HL-60 (cell line): ENCODE results near the gene TTLL11.

ENCODE experiments used
- DNase-seq, 2 experiments: peaks; one replicate each; pipeline ENCODE4 v3.0.0-alpha.2; 2010 to 2020; ENCODE audit warnings: low read depth in 1 of 2, low spot score in 1 of 2
- H3K27ac ChIP-seq: fragments of 250-450 bp; sonication (Bioruptor Pico); replicated peaks from 2 replicates; pipeline ENCODE4 v1.5.1; 2020; ENCODE audit warnings: mild to moderate bottlenecking, moderate library complexity
- H3K27me3 ChIP-seq: fragments of 250-450 bp; sonication (Bioruptor Pico); 2 replicates; pipeline ENCODE4 v1.5.1; 2021; ENCODE audit warnings: mild to moderate bottlenecking, moderate library complexity; ENCODE audit not compliant: insufficient read depth, poor library complexity, severe bottlenecking
- H3K4me3 ChIP-seq: replicated peaks from 2 replicates; pipeline ENCODE4 v1.5.1; 2011; ENCODE audit warnings: mild to moderate bottlenecking, control low read depth, low read length; ENCODE audit not compliant: insufficient read depth
- GABPA ChIP-seq: IDR thresholded peaks from 2 replicates; pipeline ENCODE4 v1.6.1; 2012; ENCODE audit warnings: low read depth
- POLR2AphosphoS5 ChIP-seq: IDR thresholded peaks from 2 replicates; pipeline ENCODE4 v1.6.1; 2012; ENCODE audit warnings: low read depth
- SPI1 ChIP-seq: IDR thresholded peaks from 2 replicates; pipeline ENCODE4 v1.6.1; 2012; ENCODE audit warnings: low read depth, mild to moderate bottlenecking, borderline replicate concordance
- TF ChIP-seq, protein P1 (sequence below): IDR thresholded peaks from 2 replicates; pipeline ENCODE4 v1.6.1; 2012; ENCODE audit warnings: low read depth; ENCODE audit not compliant: insufficient replicate concordance
- TF ChIP-seq, protein P2 (sequence below): IDR thresholded peaks from one replicate; pipeline ENCODE4 v1.5.1; 2011; ENCODE audit warnings: low read length, control low read depth, inconsistent platforms; ENCODE audit not compliant: insufficient read depth

Gene TTLL11

GRCh38 chr9:122138560-122139268 is 45.6 kb upstream of the TTLL11 start:
- no peak for DNase-seq
- H3K4me3 ChIP-seq, result no peak overlapping the region
- no peak overlapping the region for H3K27ac ChIP-seq
- no peaks in the 10 kb centered on the region for H3K27me3 ChIP-seq
- TF ChIP-seq, protein P1, sequence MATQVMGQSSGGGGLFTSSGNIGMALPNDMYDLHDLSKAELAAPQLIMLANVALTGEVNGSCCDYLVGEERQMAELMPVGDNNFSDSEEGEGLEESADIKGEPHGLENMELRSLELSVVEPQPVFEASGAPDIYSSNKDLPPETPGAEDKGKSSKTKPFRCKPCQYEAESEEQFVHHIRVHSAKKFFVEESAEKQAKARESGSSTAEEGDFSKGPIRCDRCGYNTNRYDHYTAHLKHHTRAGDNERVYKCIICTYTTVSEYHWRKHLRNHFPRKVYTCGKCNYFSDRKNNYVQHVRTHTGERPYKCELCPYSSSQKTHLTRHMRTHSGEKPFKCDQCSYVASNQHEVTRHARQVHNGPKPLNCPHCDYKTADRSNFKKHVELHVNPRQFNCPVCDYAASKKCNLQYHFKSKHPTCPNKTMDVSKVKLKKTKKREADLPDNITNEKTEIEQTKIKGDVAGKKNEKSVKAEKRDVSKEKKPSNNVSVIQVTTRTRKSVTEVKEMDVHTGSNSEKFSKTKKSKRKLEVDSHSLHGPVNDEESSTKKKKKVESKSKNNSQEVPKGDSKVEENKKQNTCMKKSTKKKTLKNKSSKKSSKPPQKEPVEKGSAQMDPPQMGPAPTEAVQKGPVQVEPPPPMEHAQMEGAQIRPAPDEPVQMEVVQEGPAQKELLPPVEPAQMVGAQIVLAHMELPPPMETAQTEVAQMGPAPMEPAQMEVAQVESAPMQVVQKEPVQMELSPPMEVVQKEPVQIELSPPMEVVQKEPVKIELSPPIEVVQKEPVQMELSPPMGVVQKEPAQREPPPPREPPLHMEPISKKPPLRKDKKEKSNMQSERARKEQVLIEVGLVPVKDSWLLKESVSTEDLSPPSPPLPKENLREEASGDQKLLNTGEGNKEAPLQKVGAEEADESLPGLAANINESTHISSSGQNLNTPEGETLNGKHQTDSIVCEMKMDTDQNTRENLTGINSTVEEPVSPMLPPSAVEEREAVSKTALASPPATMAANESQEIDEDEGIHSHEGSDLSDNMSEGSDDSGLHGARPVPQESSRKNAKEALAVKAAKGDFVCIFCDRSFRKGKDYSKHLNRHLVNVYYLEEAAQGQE, result no peak
- TF ChIP-seq, protein P2, sequence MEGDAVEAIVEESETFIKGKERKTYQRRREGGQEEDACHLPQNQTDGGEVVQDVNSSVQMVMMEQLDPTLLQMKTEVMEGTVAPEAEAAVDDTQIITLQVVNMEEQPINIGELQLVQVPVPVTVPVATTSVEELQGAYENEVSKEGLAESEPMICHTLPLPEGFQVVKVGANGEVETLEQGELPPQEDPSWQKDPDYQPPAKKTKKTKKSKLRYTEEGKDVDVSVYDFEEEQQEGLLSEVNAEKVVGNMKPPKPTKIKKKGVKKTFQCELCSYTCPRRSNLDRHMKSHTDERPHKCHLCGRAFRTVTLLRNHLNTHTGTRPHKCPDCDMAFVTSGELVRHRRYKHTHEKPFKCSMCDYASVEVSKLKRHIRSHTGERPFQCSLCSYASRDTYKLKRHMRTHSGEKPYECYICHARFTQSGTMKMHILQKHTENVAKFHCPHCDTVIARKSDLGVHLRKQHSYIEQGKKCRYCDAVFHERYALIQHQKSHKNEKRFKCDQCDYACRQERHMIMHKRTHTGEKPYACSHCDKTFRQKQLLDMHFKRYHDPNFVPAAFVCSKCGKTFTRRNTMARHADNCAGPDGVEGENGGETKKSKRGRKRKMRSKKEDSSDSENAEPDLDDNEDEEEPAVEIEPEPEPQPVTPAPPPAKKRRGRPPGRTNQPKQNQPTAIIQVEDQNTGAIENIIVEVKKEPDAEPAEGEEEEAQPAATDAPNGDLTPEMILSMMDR, result no peak
- TF ChIP-seq GABPA (no peak), SPI1 (no peak), POLR2AphosphoS5 (no peak)

DNA sequence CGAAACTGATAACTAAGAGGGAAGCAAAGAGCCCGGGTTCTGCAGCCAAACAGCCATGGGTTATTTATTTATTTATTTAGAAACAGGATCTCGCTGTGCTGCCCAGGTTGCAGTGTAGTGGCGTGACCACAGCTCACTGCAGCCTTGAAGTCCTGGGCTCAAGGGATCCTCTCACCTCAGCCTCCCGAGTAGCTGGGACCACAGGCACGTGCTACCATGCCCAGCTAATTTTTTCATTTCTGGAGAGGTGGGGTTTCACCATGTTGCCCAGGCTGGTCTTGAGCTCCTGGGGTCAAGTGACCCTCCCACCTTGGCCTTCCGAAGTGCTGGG is 42.4 kb upstream of the TTLL11 start:
- DNase-seq, result no peak
- Histone ChIP-seq H3K4me3 (no peak overlapping the region), H3K27me3 (peaks cover 4% of the 10 kb centered on the region), H3K27ac (no peak overlapping the region)
- TF ChIP-seq, protein P2, result no peak
- TF ChIP-seq POLR2AphosphoS5 (no peak), GABPA (no peak), SPI1 (no peak)
- TF ChIP-seq, protein P1, result no peak

DNA sequence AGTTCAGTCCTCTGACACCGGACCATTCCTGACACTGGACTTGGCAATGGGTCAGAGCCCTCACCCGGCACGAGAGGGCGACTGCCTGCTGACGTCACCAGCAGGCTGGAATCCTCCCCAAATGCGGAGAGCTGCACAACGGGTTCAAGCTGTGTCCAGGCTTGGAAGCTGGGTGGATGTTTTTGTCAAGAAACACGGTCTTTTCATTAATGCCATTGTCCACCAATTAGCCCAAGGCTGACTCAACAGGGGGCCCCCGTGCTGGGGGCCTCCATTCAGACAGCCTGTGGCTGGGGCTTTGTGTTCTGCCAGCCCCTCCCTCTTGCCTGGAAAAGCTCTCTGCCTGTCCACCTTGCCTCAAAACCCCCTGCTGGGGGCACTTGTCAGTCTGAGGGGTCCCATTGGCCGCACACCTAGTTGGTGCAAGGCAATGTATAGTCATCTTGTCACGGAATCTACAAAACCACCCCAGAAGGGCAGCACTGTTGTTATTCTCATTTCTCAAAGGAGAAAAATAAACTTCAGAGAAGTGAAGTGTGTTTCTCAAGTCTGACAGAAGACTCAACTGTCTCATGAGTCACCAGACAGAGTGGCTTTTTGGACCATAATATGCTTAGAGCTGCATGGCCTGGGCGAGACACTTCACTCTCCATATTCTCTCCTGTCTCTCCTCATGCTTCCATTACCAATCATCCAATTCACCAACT is 41.9 kb upstream of the TTLL11 start:
- no peak overlapping the region for H3K4me3 ChIP-seq
- no peak overlapping the region for H3K27ac ChIP-seq
- TF ChIP-seq, protein P1, result no peak
- no peak for TF ChIP-seq GABPA
- TF ChIP-seq, protein P2, result no peak
- no peak for TF ChIP-seq POLR2AphosphoS5
- TF ChIP-seq SPI1, result no peak
- DNase-seq, result no peak
- H3K27me3 ChIP-seq, result peaks cover 4% of the 10 kb centered on the region
